LNCaP clone FGC (cell line): ENCODE data around the gene RALA.

ENCODE experiments used
- DNase-seq: peaks from one replicate; pipeline ENCODE4 v3.0.0-alpha.2; 2011; ENCODE audit warnings: low read depth
- H3K4me3 ChIP-seq: 2 replicates; pipeline ENCODE4 v1.5.1; 2011; ENCODE audit warnings: mild to moderate bottlenecking, low read depth, low read length, control low read depth
- CTCF ChIP-seq: IDR thresholded peaks from 2 replicates; pipeline ENCODE4 v1.5.1; 2012; ENCODE audit warnings: mild to moderate bottlenecking; ENCODE audit not compliant: control insufficient read depth, insufficient read depth; ENCODE audit errors: extremely low read depth

RALA gene

GRCh38 chr7:39609935-39610263 is 13.5 kb upstream of the RALA start:
- no peak for TF ChIP-seq CTCF
- H3K4me3 ChIP-seq, result no peak overlapping the region

GRCh38 chr7:39613577-39613976 is 9.8 kb upstream of the RALA start:
- no peak overlapping the region for H3K4me3 ChIP-seq
- no peak for DNase-seq
- no peak for TF ChIP-seq CTCF

More at GRCh38 chr7:39609935-39610263, 13.5 kb upstream of the RALA start:
- no peak for DNase-seq

GRCh38 chr7:39614299-39614698 is 9.1 kb upstream of the RALA start:
- DNase-seq, result no peak
- H3K4me3 ChIP-seq, result no peak overlapping the region
- TF ChIP-seq CTCF, result no peak

- DNase-seq, result no peak
- no peak for TF ChIP-seq CTCF
- no peak overlapping the region for H3K4me3 ChIP-seq
These were observed 7.9 kb upstream of the RALA start for GRCh38 chr7:39615350-39615975.

GRCh38 chr7:39616138-39616537 is 7.2 kb upstream of the RALA start:
- no peak overlapping the region for H3K4me3 ChIP-seq
- no peak for TF ChIP-seq CTCF
- no peak for DNase-seq

- no peak overlapping the region for H3K4me3 ChIP-seq
- no peak for TF ChIP-seq CTCF
- DNase-seq, result no peak
These were observed 6.4 kb upstream of the RALA start for GRCh38 chr7:39617005-39617404.

GRCh38 chr7:39618868-39619267 is 4.5 kb upstream of the RALA start:
- no peak for DNase-seq
- no peak overlapping the region for H3K4me3 ChIP-seq
- no peak for TF ChIP-seq CTCF
